OCI-LY1 (cell line): ENCODE results near the gene KLF3.

ENCODE experiments used
- CTCF ChIP-seq: fragments of 200-600 bp; sonication (generic), shearing (Covaris generic); IDR thresholded peaks from 2 replicates; pipeline ENCODE4 v1.5.1; 2017; ENCODE audit warnings: mild to moderate bottlenecking, antibody characterized with exemption, low read length, moderate library complexity, mixed read lengths
- EZH2 ChIP-seq: fragments of 200-600 bp; sonication (generic), shearing (Covaris generic); IDR thresholded peaks from 2 replicates; pipeline ENCODE4 v1.8.0; 2017; ENCODE audit warnings: borderline replicate concordance, mixed run types, mild to moderate bottlenecking, antibody characterized with exemption, low read length, moderate library complexity, mixed read lengths

- TF ChIP-seq CTCF (no peak), EZH2 (no peak)
Observed at GRCh38 chr4:38716256-38716655, 52.3 kb downstream of the KLF3 start.
